ENCODE measurements around the gene PTGS2.

Gene PTGS2

DNA sequence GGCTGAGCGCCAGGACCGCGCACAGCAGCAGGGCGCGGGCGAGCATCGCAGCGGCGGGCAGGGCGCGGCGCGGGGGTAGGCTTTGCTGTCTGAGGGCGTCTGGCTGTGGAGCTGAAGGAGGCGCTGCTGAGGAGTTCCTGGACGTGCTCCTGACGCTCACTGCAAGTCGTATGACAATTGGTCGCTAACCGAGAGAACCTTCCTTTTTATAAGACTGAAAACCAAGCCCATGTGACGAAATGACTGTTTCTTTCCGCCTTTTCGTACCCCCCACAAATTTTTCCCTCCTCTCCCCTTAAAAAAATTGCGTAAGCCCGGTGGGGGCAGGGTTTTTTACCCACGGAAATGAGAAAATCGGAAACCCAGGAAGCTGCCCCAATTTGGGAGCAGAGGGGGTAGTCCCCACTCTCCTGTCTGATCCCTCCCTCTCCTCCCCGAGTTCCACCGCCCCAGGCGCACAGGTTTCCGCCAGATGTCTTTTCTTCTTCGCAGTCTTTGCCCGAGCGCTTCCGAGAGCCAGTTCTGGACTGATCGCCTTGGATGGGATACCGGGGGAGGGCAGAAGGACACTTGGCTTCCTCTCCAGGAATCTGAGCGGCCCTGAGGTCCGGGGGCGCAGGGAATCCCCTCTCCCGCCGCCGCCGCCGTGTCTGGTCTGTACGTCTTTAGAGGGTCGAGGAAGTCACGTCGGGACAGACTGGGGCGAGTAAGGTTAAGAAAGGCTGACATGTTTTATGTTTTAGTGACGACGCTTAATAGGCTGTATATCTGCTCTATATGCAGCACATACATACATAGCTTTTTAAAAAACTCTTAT lies at the start of gene PTGS2:
Gene PTGS2 (minus strand): TSS at position 179 of the 817 bp plus-strand sequence. CDS start 133 bp downstream, at position 46.
- peak; percentile 11 for DNase-seq

- DNase-seq = no peak
Measured at GRCh38 chr1:186722711-186723309, 42.6 kb upstream of the PTGS2 start.

DNA sequence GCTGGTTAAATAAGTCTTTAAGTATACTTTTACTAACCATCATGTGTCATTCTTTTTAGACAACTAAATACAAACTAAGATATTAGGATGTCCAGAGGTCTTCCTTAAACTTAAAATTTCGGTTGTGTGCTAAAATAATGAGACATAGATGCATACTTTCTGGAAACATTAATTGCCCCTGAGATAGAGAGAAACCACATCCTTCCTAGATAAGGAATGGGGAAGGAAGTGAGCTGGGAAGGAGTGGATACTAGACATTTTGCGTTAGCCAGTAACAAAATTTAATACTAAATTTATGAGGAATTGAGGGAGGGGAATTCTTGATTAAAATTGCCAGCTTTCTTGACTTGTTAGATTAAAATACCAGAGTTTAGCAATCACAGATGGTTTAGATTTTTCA lies 37.1 kb upstream of the PTGS2 start:
- no peak for DNase-seq

DNA sequence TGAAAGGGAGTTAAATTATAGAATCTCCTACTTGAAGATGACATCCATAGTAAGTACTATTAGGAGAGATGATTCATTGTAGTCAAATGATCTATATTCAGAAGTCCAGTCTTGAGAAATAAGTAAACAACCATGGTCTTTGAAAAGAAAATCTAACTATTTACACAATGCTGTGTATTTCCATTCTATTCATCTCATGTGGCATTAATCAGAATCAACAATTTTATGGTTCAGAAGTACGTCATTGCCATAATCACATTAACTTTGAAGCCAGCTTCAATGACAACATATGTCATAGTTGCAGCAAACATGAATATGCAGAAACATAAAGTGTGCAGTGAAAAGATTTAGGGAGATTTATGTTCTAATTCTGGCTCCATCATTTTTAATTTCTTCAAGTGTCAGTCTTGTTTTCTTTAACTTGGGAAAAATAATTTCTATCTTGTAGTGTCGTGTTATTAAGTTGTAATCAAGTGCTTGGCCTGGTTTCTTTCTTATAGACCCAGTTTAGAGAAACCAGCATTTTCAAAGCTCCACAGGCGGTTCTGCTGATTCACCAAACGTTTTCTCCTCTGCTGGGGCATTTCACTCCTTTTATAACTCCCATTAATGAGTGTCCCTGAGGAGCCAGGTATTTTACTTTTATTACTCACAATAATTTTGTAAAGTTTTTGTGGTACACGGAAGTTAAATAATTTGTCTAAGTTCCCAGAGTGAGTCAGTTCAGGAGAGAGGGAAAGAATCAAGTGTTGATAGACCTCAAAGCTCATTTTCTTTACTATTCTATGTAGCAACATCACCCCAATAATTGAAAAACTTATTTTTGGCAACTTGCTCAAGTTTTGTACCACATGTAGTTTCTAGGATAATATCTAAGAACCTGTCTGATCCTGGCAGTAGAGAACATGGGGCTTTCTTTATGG lies 35.9 kb upstream of the PTGS2 start:
- no peak for DNase-seq

DNA sequence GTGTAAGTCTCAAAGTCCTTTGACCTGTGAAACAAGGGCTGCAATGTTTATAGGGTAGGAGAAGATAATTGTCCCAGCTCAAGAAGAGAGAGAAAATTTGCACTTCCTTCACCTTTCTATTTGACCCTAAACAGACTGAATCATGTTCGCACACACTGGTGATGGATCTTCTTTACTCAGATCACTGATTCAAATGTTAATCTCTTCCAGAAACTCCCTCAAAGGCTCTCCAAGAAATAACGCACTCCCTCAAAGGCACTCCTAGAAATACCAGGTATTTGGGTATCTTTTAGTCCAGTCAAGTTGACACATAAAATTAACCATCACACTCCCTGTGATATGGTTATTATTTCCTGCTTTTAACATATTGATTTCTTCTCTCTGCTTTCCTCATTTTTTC lies 30.5 kb upstream of the PTGS2 start:
- no peak for DNase-seq

- no peak for DNase-seq
Measured at GRCh38 chr1:186708694-186709097, 28.5 kb upstream of the PTGS2 start.

GRCh38 chr1:186703209-186703766 lies 23.1 kb upstream of the PTGS2 start:
- no peak for DNase-seq

DNA sequence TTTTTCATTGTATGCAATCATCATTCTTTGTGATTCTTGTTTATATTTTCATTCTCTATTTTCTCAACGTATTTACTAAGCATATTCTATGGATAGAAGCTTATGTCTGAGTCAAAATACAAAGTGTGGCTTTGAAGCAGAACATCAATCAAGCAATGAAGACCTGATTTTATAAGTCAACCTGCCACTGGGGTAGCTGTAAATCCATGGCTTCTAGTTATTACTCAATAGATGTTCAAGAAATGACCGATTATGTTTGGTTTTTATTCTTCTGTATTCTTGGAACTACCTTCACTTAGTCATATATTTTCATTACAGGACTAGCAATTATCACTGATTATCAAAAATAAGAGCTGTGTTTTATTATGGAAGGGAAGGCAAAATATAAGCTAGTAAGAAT lies 20.5 kb upstream of the PTGS2 start:
- no peak for DNase-seq

GRCh38 chr1:186699519-186699918 lies 19.3 kb upstream of the PTGS2 start:
- no peak for DNase-seq

DNA sequence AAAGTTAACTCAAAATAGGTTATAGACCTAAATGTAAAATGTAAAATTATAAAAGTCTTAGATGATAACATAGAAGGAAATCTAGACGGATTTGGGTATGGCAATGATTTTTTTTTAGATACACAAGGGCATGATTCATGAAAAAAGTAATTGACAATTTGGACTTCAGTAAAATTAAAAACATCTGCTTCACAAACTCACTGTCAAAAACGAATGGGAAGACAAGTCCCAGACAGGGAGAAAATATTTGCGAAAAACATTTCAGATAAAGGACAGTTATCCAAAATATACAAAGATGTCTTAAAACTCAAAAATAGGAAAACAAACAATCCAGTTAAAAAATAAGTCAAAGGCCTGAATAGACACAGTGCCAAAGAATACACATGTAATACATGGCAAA lies 9.7 kb upstream of the PTGS2 start:
- no peak for DNase-seq

DNA sequence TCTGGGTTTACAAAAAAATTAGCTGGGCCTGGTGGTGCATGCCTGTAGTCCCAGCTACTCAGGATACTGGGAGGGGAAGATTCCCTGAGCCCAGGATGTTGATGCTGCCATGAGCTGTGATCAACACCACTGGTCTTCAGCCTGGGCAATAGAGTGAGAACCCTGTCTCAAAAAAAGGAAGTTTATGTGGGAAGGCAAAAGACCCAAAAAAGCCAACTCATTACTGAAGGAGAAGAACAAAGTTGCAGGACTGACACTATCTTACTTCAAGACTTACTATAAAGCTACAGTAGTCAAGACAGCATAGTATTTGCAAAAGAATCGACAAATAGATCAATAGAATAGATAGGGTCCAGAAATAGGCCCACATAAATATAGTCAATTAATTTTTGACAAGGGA lies 9.2 kb upstream of the PTGS2 start:
- no peak for DNase-seq

DNA sequence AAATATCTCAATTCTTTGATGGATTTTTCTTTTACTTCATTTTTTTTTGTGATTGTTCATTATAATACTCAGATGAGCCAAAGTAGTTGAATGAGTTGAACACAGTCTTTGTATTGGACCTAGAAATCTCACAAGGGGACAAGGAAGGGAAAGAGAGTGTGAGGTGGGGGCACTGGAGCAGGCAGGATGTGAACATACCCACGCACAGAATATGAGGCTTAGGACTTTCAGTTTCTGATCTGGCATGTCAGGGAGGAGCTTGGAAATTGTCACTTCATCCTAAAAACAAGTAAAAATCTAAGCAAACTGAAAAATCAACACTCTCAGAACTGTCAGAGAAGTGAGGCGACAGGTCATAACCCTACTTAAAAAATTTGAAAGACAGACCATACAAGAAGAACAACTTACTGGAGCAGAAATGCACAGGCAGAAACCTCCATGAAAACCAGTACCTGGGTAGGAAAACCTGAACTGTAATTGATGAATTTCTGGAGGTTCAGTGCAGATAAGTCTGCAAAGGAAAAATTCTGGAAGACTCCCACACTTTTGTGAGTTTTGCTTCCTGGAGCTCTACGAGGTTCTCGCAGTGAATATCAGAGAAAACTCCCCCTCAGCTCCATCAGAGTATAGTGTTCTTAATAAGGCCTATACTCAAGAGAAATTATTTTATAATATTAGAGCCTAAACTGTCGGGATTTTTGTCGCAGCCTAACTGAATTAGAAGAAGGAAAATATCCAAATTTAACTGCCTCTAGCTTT lies 3.6 kb upstream of the PTGS2 start:
- no peak for DNase-seq

GRCh38 chr1:186682736-186683135 lies 2.5 kb upstream of the PTGS2 start:
- DNase-seq = no peak

GRCh38 chr1:186681801-186682200 lies 1.6 kb upstream of the PTGS2 start:
- DNase-seq = no peak

- DNase-seq = no peak
Measured at GRCh38 chr1:186681121-186681520, 898 bp upstream of the PTGS2 start.

GRCh38 chr1:186679924-186680244 lies 339 bp downstream of the PTGS2 start:
- no peak for DNase-seq

DNA sequence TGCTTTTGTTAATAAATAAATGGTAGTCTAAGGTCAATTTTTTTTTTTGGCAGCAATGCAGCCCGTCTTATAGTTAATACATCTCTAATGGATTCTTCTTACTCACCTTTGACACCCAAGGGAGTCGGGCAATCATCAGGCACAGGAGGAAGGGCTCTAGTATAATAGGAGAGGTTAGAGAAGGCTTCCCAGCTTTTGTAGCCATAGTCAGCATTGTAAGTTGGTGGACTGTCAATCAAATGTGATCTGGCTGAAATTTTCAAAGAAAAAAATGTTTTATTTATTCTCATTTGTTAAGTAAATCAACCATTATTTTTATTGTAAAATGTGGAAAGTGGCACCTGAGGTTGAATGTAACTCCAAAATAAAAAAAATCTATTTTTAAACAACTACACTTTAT lies 2.1 kb downstream of the PTGS2 start:
- DNase-seq = no peak

GRCh38 chr1:186672596-186672995 lies 7.6 kb downstream of the PTGS2 start:
- DNase-seq = no peak

DNA sequence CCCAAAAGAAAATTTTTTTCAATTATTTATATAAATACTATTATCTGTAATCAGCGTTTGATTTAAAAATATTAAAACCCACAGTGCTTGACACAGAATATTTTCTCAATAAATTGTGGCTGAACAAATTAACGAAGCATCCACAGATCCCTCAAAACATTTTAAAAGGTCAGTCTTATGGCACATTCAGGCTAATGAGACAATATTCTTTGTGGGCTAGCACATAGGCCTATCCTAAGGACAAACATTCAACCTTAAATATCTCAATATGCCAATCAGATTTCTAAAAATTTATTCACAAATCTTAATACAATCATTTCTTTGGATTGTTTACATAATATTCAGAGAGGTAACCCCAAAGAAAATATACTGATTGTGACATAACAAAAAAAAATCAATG lies 8.1 kb downstream of the PTGS2 start:
- no peak for DNase-seq

- DNase-seq = no peak
Measured at GRCh38 chr1:186671136-186671825, 8.9 kb downstream of the PTGS2 start.

DNA sequence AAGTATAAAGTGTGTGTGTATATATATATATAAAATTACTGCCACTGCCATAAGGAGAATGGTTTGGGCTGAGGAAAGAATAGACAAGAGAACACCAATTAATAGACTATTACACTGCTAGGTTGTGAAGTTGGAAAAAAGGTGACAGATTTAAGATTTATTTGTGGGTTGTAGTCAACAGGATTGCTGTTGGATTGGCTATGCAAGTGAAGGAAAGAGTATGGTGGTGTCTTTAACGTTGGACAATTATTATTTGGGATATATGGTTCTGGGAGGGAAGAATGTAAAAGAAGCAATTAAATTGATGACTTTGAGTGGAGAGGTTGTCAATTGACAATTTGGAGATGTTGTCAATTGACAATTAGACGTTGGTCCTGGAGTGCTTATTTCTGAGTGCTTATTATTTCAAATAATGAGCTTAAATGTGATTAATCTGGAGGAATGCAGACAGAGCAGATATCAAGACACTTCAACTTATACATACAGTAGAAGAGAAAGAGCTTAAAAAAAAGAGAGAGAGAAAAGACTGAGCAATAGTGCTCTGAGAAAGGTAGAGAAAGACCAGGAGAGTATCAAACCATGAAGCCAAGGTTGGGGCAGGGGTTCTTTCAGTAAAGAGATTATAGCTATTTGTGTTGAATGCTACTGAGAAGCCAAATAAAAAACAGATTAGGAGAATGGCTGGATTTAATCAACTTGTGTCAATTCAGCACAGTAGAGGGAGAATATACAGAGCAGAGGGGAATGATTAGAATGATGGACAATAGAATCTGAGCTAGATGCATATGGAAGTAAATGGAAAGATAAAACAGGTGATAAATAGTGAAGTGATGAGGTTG lies 9.7 kb downstream of the PTGS2 start:
- DNase-seq = no peak

All from activated CD4-positive, alpha-beta T cell treated with anti-CD3 and anti-CD28 coated beads, Interleukin-2, amount 50 U/mL, for 1 hour (primary cell).